ENCODE data around the gene DGUOK. TPM values are rescaled to one million over a fixed set of nuclear protein-coding genes. Genes with fewer than 3 reads are reported as not detected.

Gene DGUOK
- total and polyA plus RNA-seq, 4 donors: 19.6 to 49.7 (median 28.3) TPM

- Histone ChIP-seq H3K9ac (ENCODE audit: low read depth in 1 of 2, low read length in 2 of 2) (no peak overlapping the region), H3K4me3 (ENCODE audit: low read depth in 1 of 3, low read length in 3 of 3) (peak overlapping the region in 2 of 3 donors; percentile 36 to 83), H3K9me3 (ENCODE audit: control insufficient read depth in 4 of 4, low read length in 3 of 4) (no peaks in the 10 kb centered on the region), H3K36me3 (ENCODE audit: control insufficient read depth in 4 of 4, insufficient read depth in 3 of 4, low read depth in 1 of 4, low read length in 3 of 4) (no peaks in the 10 kb centered on the region), H3K27me3 (ENCODE audit: control insufficient read depth in 4 of 4, insufficient read depth in 4 of 4, low read length in 3 of 4) (no peaks in the 10 kb centered on the region), H3K27ac (ENCODE audit: low read depth in 1 of 2, low read length in 2 of 2) (peak overlapping the region in 1 of 2 donors; percentile 83), H3K4me1 (ENCODE audit: control insufficient read depth in 4 of 4, insufficient read depth in 4 of 4, low read length in 3 of 4) (peaks cover 14 to 68% (median 51%) of the 10 kb centered on the region in 4 donors)
- TF ChIP-seq YY1 (IDR thresholded peaks at IDR 0.05): no peak
- no peak for TF ChIP-seq GABPA (IDR thresholded peaks at IDR 0.05 in 1 of 2, conservative IDR thresholded peaks at IDR 0.05 in 1 of 2)
- no peak for TF ChIP-seq HNF4G (IDR thresholded peaks at IDR 0.05)
- no peak for TF ChIP-seq REST (IDR thresholded peaks at IDR 0.05)
- no peak for TF ChIP-seq RAD21 (IDR thresholded peaks at IDR 0.05)
- no peak for TF ChIP-seq ZBTB33 (IDR thresholded peaks at IDR 0.05)
- TF ChIP-seq SP1 (IDR thresholded peaks at IDR 0.05): no peak
- no peak for TF ChIP-seq MAX (IDR thresholded peaks at IDR 0.05)
- no peak for TF ChIP-seq RXRA (IDR thresholded peaks at IDR 0.05)
- TF ChIP-seq FOXA2 (IDR thresholded peaks at IDR 0.05): no peak
- TF ChIP-seq JUND (IDR thresholded peaks at IDR 0.05): no peak
- TF ChIP-seq CTCF (IDR thresholded peaks at IDR 0.05; ENCODE audit: low read depth, low read length, missing input control): no peak
- TF ChIP-seq ATF3 (IDR thresholded peaks at IDR 0.05): no peak
- no peak for TF ChIP-seq EGR1 (IDR thresholded peaks at IDR 0.05; ENCODE audit: low read depth in 2 of 2)
- TF ChIP-seq TAF1 (conservative IDR thresholded peaks at IDR 0.05): no peak
- TF ChIP-seq FOXA1 (IDR thresholded peaks at IDR 0.05): no peak
- no peak for TF ChIP-seq NR2F2 (IDR thresholded peaks at IDR 0.05)
- no peak for TF ChIP-seq HNF4A (conservative IDR thresholded peaks at IDR 0.05)
- 1% methylated on average over 58 of the region's 58 CpGs for WGBS
- DNase-seq (ENCODE audit: low spot score): peak; percentile 69
These were observed 58.2 kb downstream of the DGUOK start for GRCh38 chr2:73984922-73985307.

Measured in liver (tissue), 9 donors.